ENCODE data around the gene LDLRAP1. TPM values are rescaled to one million over a fixed set of nuclear protein-coding genes. Genes with fewer than 3 reads are reported as not detected.

Gene LDLRAP1
- polyA plus RNA-seq, 5 donors = 17.5 to 26.8 (median 18.2) TPM

DNA sequence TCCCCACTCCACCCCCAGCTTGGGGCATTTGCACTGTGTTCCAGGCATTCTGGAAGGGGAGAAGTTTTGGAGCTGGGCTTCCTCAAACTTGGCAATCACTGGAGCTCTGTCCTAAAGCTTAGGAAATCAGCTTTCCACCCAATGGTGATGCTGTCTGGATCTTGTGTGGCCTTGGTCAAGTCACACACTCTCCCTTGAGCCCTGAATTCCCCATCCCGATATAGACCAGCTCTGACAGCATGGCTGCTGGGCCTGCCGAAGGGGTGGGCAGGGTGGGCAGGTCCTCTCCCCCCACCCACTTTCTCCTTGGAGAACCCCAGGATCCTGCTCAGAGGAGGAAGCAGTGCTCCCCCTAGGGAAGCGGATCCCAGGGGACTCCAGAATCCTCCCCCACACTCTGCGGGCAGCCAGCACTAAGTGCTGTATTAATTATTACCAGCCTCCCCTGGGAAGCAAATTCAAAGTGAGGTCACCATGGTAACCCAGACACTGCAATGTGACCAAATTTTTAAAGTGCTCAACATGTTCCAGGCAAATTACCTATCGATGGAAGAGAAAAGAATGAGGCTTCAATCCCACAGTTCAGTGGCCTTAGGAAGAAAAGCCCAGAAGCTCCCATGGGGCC, 21.3 kb upstream of the LDLRAP1 start:
- DNase-seq = no peak

DNA sequence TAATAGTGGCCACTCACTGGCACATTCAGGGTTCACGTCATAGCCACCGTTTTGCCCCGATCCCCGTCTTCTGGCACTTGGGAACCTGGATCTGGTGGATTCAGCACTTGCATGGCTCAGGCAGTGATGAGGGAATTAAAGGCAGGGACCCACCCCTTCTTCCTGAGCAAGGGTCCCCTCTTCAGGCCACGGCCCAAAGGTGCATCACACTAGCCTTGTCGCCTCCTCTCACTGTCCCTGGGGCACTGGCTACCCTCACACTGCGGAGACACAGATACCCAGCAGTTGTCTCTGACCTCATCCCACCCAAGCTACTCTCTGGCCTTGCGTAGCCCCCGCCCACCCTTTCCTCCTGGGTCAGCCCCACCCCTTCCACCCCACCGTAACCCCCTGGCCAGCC, 19.9 kb upstream of the LDLRAP1 start:
- DNase-seq = no peak

DNA sequence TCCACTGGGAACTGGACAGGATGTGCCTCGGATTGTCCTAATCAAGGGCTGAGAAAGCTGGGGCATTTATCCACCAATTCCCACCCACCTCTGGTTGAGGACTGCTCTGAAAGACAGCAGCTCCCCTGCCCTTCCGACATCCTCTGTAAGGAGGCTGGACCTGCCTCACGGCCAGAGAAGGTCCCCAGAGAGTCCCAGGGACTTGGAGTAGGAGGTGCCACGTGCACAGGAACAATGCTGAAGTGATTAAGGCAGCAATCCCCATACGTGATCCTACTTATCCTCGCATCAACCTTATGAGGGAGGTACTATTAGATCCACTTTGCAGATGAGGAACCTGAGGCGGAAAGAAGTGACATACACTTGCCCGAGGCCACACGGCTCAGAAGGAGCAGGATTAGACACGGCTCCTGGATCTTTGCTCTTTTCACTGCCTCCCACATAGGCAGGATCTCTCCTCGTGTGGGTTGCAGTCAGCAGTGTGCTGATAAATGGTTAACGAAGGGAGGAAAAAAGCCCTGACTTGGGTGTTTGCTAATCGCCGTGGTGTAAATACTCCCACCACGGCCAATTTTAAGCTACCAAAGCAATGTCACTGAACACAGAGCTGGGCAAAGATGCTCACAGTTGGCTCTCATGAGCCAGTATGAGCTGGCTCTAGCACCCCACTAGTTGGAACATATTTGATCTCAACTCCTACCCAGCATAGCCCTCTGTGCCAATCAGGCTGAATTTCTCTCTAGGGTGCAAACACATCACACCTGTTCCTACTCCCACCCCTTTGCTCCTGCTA, 18.6 kb upstream of the LDLRAP1 start:
- DNase-seq = no peak

DNA sequence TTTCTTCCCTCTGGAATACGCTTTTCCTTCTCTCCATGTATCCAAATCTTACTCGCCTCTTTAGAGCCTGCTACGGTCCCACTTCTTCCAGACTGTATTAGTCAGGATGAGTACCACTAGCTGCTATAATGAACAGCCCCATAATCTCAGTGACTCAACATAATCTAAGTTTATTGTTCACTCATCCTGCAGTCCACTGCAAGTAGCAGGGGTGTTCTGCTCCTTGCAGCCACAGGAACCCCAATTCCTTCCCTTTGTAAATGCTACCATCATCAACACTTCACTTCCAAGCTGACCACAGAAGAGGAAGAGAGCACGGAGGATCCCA, 18.1 kb upstream of the LDLRAP1 start:
- DNase-seq = no peak

DNA sequence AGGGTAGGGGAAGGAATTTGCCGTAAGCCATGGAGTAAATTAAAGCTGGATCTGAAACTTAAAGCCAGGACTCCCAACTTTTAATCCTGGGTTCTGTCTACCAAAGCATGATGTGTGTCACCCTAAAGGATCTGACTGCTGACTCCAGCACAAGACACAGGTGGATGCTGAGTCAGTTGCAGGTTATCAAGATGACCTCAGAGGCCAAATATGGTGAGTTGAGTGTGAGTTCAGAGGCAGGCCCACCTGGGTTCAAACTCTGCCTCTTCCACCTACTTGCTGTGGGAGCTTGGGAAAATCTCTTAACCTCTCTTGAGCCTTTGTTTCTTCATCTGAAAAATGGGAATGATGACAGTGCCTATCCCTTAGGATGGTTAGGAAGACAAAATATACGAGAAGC, 16.7 kb upstream of the LDLRAP1 start:
- DNase-seq = no peak

DNA sequence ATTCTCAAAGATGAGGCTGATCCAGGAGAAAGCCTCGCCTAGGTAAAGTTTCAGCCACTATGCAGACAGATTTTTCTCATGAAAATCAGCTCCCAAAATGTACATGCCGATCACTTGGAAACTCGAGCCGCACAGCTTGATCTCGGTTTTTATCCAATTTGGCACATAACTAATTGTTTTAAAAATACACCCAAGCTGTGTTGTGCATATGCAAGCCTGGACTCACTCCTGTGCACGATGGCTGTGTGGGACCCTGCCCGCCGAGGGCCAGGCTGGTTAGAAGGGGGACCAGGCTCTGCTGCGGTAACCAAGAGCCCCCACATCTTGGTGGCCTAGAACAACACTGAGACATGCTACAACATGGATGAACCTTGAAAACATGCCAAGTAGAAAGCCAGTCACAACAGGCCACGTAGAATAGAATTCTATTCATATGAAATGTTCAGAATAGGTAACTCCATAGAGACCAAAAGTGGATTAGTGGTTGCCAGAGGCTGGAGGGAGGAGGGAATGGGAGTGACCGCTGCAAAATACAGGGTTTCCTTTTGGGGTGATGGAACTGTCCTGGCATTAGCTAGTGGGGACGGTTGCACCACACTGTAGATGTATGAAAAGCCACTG, 16.1 kb upstream of the LDLRAP1 start:
- DNase-seq = no peak

DNA sequence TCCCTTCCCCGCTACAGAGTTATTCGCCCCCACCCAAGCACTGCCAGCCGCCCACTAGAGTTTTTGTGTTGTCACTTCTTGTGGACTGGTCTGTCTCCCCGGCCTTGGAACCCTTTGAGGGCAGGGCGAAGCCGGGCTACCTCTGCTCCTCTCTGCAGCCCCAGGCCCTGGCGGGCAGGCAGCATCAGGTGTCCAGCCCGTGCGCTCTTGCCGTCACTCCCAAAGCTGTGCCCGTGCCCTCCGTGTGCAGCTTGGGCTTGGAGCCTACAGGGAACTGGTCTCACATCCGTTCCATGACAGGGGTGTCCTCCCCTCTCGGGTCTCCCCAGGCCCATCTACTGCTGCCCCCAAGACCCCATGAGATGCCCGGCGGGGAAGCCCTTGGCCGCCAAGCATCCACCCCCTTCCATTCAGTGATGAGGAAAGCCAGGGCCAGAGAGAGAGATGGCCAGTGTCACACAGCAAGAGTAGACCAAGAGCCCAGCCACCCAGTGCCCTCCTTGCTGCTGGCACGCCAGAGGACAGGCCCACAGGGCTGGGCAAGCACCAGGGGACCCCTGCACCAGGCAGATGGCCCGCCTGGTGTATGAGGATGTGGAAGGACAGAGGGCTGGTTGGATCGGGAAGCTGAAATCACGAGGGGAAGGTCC, 15.3 kb upstream of the LDLRAP1 start:
- no peak for DNase-seq

DNA sequence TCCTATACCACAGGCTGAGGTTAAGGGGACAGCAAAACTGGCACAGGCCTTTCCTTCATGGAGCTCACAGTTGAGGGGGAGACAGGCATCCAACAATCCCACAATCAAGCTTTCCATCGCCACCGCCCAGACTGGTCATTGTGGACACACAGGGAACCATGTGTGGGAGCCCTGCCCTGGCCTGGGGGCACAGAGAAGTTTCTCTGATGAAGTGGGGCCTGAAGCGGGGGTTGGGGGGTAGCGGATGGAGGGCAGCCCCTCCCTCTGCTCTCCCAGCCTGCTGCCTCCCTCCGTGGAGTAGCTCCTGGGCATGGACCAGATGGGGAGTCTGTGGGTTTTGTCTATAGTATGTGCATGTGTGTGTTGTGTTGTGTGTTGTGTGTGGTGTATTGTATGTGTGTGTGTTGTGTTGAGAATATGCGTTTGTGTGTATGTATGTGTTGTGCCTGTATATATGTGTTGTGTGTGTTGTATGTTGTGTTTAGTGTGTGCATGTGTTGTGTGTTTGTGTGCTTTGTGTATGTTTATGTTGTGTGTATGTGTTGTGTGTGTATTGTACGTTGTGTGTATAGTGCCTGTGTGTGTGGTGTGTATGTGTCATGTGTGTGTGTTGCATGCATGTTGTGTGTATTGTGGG, 14.4 kb upstream of the LDLRAP1 start:
- DNase-seq = no peak

DNA sequence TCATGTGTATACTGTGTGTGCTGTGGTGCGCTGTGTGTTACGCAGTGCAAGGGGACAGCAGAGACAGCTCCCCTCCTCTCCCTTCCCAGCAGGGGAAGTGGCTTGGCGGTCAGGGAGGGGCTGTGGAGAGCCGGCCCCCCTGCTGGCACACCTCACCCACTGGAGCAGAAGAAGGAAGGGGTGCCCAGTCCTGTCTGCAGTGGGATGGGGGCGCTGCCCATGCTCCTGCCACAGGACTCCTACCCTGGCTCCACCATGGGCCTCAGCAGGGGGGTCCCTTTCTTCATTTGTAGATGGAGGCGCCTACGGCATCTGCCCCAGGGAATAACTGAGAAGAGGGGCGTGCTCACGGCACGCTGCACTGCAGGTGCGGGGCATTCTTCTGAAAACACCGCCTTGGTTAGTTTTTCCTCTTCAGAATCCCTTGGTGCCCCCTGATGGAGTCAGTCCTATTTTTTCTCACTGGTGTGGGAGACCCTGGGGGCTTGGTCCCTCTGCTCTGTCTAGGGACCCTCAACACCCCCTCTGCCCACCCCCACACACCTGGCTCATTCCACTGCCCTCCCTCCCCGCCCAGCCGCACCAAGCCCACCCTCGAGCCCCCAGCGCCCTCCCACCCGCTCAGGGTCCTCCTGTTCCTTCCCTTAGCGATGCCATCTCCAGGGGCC, 13.8 kb upstream of the LDLRAP1 start:
- no peak for DNase-seq

DNA sequence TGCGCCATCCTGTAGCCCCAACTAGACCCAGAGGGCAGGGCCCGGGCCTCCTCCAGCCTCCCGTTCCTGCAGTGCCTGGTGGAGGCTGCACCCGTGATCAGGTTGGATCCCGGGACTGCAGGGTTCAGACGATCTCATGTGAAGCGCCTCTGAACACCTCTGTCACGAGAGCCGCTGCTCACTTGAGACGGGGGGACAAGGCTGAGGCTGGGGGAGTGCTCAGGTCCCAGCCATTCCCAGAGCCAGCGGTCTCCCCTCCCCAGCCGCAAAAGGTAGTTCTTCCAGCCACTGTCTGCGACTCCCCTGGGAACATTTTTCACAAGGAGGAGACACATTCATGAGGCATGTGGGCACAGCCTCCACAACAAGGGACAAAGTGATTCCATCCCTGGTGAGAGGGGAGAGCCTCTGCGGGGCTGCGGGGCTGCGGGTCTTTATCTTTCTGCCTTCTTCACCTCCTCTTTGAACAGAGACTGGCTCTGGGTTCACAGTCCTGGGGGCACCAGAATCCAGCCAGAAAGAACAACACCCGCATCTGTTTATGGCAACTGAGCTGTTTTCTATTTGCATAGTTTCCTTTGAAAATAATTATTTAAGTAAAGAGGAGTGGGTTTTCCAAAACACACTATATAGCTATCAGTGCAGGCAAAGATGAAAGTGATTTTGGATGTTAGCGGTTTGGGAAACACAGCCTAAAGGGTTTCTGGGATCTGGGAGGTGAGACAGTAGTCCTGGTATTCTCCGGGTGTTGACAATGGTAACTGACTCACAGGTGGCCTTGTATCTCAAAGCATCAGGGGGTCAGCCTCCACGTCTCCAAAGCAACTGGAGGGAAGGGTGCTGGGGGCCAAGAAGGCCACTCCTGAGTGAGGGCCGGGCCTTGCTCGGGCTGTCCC, 13.0 kb upstream of the LDLRAP1 start:
- DNase-seq = no peak

DNA sequence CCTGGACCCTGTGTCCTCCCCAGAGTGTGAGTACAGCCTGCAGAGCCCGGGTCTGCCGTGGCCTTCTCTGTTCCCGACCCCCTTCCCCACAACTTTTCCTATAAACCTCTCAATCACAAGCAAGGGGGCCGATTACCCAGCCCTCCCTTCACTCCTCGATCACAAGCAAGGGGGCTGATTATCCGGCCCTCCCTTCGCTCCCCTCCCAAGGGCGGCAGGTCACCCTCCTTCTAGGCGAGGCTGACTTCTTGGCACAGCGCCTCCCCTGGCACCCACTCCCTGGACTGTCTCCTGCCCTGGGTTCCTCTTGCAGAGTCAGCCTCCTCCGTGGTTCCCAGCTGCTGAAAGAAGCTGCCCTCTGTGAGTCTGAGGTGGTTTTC, 12.3 kb upstream of the LDLRAP1 start:
- DNase-seq = no peak

DNA sequence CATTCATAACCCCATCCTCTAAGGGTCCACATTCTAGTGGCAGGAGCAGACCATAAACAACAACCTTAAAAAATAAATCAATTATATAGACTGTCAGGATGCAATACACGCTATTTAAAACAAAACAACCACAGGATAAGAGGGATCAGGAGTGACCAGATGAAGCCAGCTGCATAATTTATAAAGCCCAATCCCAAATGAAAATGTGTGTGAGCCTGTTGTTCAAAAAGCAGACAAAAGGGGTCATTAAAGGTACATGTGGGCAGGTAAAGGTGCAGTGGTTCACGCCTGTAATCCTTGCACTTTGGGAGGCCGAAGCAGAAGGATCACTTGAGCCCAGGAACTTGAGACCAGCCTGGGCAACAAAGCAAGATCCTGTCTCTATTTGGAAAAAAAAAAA, 10.4 kb upstream of the LDLRAP1 start:
- DNase-seq = no peak

DNA sequence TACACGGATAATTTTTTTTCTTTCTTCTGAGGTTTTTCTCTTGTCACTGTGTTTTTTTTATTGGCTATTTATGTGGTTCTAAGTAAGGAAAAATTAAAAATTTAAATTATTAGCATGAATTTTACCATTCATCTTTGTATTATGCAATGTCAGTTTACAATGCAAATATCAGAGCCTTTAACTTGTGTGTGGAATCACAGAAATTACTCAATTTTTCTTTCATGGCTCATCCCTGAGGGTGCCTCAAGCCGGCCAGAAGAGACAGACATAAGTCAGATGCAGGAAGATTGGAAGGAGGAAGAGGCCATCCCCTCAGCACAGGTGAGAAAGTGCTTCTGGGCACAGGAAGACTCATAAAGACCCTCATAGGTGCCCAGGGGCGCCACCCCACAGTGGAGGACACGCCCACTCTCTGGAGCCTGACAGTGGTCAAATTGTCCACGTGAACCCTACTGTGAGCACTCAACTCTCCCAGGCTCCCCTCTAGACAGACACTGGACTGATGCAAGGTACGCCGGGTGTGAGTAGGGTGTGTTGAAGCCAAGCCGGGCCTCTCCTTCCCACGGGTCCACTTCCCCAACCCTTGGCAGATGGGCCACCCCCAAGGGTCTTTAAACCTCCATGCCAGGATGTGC, 9.5 kb upstream of the LDLRAP1 start:
- DNase-seq = no peak

DNA sequence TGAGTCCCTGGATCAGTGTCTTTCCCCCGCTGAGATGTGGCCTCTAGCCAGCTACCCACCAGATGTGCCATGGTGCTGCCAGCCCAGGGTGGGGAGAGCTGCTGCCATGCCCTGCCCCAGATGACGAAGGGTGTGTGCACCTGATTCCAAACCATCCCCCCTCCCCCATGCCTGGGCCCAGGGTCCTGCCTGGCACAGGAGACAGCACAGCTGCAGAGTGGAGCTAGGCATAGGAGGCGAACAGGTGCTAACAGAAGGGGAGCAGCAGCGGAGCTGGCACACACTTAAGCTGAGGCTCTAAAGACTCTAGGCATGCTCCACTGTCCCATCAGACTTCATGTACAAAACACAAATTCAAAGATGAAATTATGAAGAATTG, 9.0 kb upstream of the LDLRAP1 start:
- DNase-seq = no peak

DNA sequence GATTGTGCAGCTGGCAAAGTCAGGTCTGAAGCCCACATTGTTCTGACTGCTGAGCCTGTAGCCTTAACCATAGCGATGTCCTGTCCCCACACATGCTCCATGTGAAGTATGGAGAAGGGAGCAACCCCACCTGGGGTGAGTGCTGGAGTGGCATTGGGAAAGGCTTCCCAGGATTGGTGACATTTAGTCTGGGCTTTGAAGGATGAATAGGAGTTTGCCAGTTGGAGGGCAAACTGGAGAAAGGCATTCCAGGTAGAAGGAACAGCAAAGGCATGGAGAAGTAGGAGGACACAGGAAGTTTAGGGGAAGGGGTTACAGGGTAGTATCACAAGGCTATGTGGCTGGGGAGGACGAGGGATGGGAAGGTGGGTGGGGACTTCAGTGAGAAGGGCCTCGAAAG, 7.3 kb upstream of the LDLRAP1 start:
- DNase-seq = no peak

DNA sequence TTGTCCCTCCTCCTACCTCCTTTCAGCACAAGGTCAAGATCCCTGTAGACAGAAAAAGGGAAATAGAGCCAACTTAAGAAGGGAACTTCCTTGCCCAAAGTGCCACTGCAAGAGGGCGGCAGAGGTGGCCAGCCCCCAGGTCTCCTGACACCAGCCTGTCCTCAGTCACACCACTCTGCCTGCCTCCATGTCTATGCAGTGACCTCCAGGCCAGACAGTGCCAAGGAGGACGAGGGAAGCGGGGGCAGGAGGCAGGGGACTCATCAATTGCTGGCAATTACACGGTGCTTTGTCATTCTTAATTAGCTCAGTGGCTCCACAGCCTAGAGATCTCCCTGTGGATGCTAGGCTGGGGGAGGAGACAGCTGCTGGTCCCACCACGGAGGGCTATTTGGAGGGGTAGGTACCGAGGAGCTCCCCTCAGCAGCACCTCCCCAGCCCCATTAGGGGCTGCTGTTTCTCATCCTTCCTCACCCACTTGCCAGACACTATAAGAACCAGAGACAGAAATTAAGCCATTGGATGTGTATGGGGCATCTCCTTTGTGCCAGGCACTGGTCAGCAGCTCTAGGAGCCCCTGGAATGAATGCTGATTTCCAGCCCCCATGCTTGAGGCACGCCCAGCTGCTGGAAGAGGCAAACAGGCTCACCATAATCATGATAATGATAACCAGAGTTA, 6.1 kb upstream of the LDLRAP1 start:
- DNase-seq = no peak

DNA sequence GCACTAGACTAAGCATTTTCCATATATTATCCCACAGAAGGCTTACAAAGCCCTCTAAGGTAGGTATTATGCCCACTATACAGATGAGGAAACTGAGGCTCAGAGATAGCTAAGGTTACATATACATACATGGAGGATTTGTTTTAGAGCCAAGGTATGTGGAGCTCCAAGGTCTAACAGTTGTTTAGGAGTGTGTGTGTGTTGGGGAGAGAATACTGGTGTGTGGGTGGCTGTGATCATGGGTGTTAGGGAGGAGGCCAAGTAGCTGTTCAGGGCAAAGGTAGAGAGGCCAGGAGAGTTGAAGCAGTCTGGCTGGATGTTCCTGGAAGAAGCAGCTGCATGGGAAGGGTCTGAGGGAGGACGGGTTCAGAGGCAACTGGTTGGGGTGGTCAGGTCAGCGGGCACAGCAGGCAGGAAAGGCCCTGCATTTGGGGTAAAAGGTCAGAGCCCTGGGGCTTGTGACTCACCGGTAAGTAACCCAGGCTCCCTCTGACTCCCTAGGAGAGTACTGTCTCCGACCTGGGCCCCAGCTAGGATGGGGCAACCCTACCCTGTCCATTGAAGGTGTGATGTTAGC, 5.1 kb upstream of the LDLRAP1 start:
- DNase-seq = no peak

DNA sequence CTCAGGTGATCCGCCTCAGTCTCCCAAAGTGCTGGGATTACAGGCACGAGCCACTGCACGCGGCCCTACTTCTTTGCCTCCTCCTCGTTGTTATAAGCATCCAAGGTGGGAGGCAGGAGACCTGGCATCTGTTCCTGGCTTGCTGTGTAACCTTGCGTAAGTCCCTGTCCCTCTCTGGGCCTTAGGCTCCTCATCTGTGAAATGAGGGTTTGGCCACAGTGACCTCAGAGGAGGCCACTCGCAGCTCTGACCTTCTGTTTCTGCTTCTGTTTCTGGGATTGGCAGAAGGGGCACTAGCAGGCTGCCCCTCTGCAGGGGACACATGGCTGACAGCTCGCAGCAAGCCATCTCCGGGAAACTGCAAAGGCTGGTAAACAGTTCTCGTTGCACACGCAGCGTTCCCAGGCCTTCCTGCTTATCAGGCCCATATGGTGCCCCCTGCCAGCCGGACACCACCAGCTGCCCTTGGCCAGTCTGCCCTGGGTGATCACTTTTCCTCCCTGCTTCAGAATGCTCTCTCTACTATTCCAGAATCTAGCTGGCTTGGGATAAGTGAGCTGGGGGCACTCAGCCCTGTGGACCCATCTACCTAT, 2.6 kb upstream of the LDLRAP1 start:
- no peak for DNase-seq

DNA sequence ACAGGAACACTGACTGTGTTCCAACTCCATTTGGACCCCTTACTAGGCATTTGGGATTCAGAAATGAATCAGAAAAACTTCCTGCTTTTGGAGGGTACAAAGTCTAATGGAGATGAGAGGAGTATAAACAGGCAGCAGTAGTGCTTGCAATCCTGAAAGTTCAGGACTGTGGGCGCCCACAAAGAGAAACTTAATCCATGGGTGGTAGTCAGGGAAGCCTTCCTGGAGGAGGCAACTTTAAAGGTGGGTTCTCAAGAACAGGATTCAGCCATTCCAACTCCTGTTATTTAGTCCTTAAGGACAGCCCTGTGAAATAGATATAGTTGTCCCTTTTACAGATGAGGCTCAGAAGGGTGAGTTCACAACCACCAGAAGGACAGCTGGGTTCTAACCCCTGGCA, 2.0 kb upstream of the LDLRAP1 start:
- no peak for DNase-seq
